ENCODE results near the gene XDH.

- TF ChIP-seq CTCF (IDR thresholded peaks at IDR 0.05) (no peak), POLR2A (IDR thresholded peaks at IDR 0.05) (no peak)
These were observed 13.5 kb upstream of the XDH start for GRCh38 chr2:31428001-31428418.

All from suprapubic skin (tissue), 3 donors.